ENCODE data around the gene SLC24A4.
A peak's percentile ranks its signal among the peaks of the same experiment; 100 is the strongest.

SLC24A4 gene

GRCh38 chr14:92323011-92323915 lies at the start of gene SLC24A4:
SLC24A4 (plus strand) TSS chr14:92323165; CDS start chr14:92323831, 666 bp downstream.
- Histone ChIP-seq H3K9ac (ENCODE audit: low read depth, low read length) (peak within 1 kb of the TSS; percentile 49; the same call in 1 of the 2 replicates), H3K9me3 (ENCODE audit: control insufficient read depth, insufficient read depth, low read length) (no peaks in the 10 kb centered on the region), H3K36me3 (ENCODE audit: insufficient read depth, low read length) (no peaks in the 10 kb centered on the region), H3K4me1 (ENCODE audit: insufficient read depth, low read length) (no peaks in the 10 kb centered on the region)

GRCh38 chr14:92273166-92273565 lies 49.8 kb upstream of the SLC24A4 start:
- H3K36me3 ChIP-seq (ENCODE audit: insufficient read depth, low read length): no peaks in the 10 kb centered on the region
- H3K9me3 ChIP-seq (ENCODE audit: control insufficient read depth, insufficient read depth, low read length): no peaks in the 10 kb centered on the region
- H3K4me1 ChIP-seq (ENCODE audit: insufficient read depth, low read length): no peaks in the 10 kb centered on the region
- H3K9ac ChIP-seq (ENCODE audit: low read depth, low read length): no peak overlapping the region

GRCh38 chr14:92274055-92274454 lies 48.9 kb upstream of the SLC24A4 start:
- no peaks in the 10 kb centered on the region for H3K36me3 ChIP-seq (ENCODE audit: insufficient read depth, low read length)
- no peaks in the 10 kb centered on the region for H3K9me3 ChIP-seq (ENCODE audit: control insufficient read depth, insufficient read depth, low read length)
- no peak overlapping the region for H3K9ac ChIP-seq (ENCODE audit: low read depth, low read length)
- no peaks in the 10 kb centered on the region for H3K4me1 ChIP-seq (ENCODE audit: insufficient read depth, low read length)

GRCh38 chr14:92276074-92276473 lies 46.9 kb upstream of the SLC24A4 start:
- H3K9me3 ChIP-seq (ENCODE audit: control insufficient read depth, insufficient read depth, low read length): no peaks in the 10 kb centered on the region
- no peak overlapping the region for H3K9ac ChIP-seq (ENCODE audit: low read depth, low read length)
- no peaks in the 10 kb centered on the region for H3K36me3 ChIP-seq (ENCODE audit: insufficient read depth, low read length)
- no peaks in the 10 kb centered on the region for H3K4me1 ChIP-seq (ENCODE audit: insufficient read depth, low read length)

GRCh38 chr14:92277031-92277430 lies 45.9 kb upstream of the SLC24A4 start:
- H3K36me3 ChIP-seq (ENCODE audit: insufficient read depth, low read length): no peaks in the 10 kb centered on the region
- no peaks in the 10 kb centered on the region for H3K4me1 ChIP-seq (ENCODE audit: insufficient read depth, low read length)

GRCh38 chr14:92280554-92281262 lies 42.3 kb upstream of the SLC24A4 start:
- no peaks in the 10 kb centered on the region for H3K4me1 ChIP-seq (ENCODE audit: insufficient read depth, low read length)
- H3K9me3 ChIP-seq (ENCODE audit: control insufficient read depth, insufficient read depth, low read length): peaks cover 6% of the 10 kb centered on the region; the same call in 1 of the 2 replicates
- no peak overlapping the region for H3K9ac ChIP-seq (ENCODE audit: low read depth, low read length)
- no peaks in the 10 kb centered on the region for H3K36me3 ChIP-seq (ENCODE audit: insufficient read depth, low read length)

More at GRCh38 chr14:92277031-92277430, 45.9 kb upstream of the SLC24A4 start:
- H3K9ac ChIP-seq (ENCODE audit: low read depth, low read length): no peak overlapping the region
- H3K9me3 ChIP-seq (ENCODE audit: control insufficient read depth, insufficient read depth, low read length): peaks cover 4% of the 10 kb centered on the region; the same call in 1 of the 2 replicates

- Histone ChIP-seq H3K36me3 (ENCODE audit: insufficient read depth, low read length) (no peaks in the 10 kb centered on the region), H3K4me1 (ENCODE audit: insufficient read depth, low read length) (no peaks in the 10 kb centered on the region), H3K9ac (ENCODE audit: low read depth, low read length) (no peak overlapping the region), H3K9me3 (ENCODE audit: control insufficient read depth, insufficient read depth, low read length) (peaks cover 6% of the 10 kb centered on the region; the same call in 1 of the 2 replicates)
Measured at GRCh38 chr14:92282669-92283068, 40.3 kb upstream of the SLC24A4 start.

- H3K9me3 ChIP-seq (ENCODE audit: control insufficient read depth, insufficient read depth, low read length): peaks cover 6% of the 10 kb centered on the region; the same call in 1 of the 2 replicates
- H3K36me3 ChIP-seq (ENCODE audit: insufficient read depth, low read length): no peaks in the 10 kb centered on the region
- no peak overlapping the region for H3K9ac ChIP-seq (ENCODE audit: low read depth, low read length)
- no peaks in the 10 kb centered on the region for H3K4me1 ChIP-seq (ENCODE audit: insufficient read depth, low read length)
Measured at GRCh38 chr14:92285311-92285710, 37.7 kb upstream of the SLC24A4 start.

- no peaks in the 10 kb centered on the region for H3K9me3 ChIP-seq (ENCODE audit: control insufficient read depth, insufficient read depth, low read length)
- H3K4me1 ChIP-seq (ENCODE audit: insufficient read depth, low read length): no peaks in the 10 kb centered on the region
- H3K9ac ChIP-seq (ENCODE audit: low read depth, low read length): no peak overlapping the region
- H3K36me3 ChIP-seq (ENCODE audit: insufficient read depth, low read length): no peaks in the 10 kb centered on the region
Measured at GRCh38 chr14:92287987-92288386, 35.0 kb upstream of the SLC24A4 start.

GRCh38 chr14:92288994-92289660 lies 33.8 kb upstream of the SLC24A4 start:
- no peaks in the 10 kb centered on the region for H3K36me3 ChIP-seq (ENCODE audit: insufficient read depth, low read length)
- H3K9me3 ChIP-seq (ENCODE audit: control insufficient read depth, insufficient read depth, low read length): no peaks in the 10 kb centered on the region; the same call in 1 of the 2 replicates
- H3K4me1 ChIP-seq (ENCODE audit: insufficient read depth, low read length): no peaks in the 10 kb centered on the region
- no peak overlapping the region for H3K9ac ChIP-seq (ENCODE audit: low read depth, low read length)

GRCh38 chr14:92292673-92293072 lies 30.3 kb upstream of the SLC24A4 start:
- Histone ChIP-seq H3K9ac (ENCODE audit: low read depth, low read length) (no peak overlapping the region), H3K4me1 (ENCODE audit: insufficient read depth, low read length) (no peaks in the 10 kb centered on the region), H3K36me3 (ENCODE audit: insufficient read depth, low read length) (no peaks in the 10 kb centered on the region), H3K9me3 (ENCODE audit: control insufficient read depth, insufficient read depth, low read length) (no peaks in the 10 kb centered on the region; the same call in 1 of the 2 replicates)

GRCh38 chr14:92294506-92294905 lies 28.5 kb upstream of the SLC24A4 start:
- H3K9ac ChIP-seq (ENCODE audit: low read depth, low read length): no peak overlapping the region
- H3K4me1 ChIP-seq (ENCODE audit: insufficient read depth, low read length): no peaks in the 10 kb centered on the region
- H3K36me3 ChIP-seq (ENCODE audit: insufficient read depth, low read length): no peaks in the 10 kb centered on the region
- H3K9me3 ChIP-seq (ENCODE audit: control insufficient read depth, insufficient read depth, low read length): no peaks in the 10 kb centered on the region; the same call in 1 of the 2 replicates

- no peaks in the 10 kb centered on the region; the same call in 1 of the 2 replicates for H3K9me3 ChIP-seq (ENCODE audit: control insufficient read depth, insufficient read depth, low read length)
- H3K36me3 ChIP-seq (ENCODE audit: insufficient read depth, low read length): no peaks in the 10 kb centered on the region
- no peaks in the 10 kb centered on the region for H3K4me1 ChIP-seq (ENCODE audit: insufficient read depth, low read length)
- H3K9ac ChIP-seq (ENCODE audit: low read depth, low read length): no peak overlapping the region
Measured at GRCh38 chr14:92297818-92298595, 25.0 kb upstream of the SLC24A4 start.

All from ES-I3 (cell line).